Mesothelial cell of epicardium (in vitro differentiated cells): Measurements from ENCODE around the gene RAET1G. TPM values are rescaled to one million over a fixed set of nuclear protein-coding genes. Genes with fewer than 3 reads are reported as not detected.
"Not testable (repeated sequence)": the region's sequence is repeated elsewhere in the genome, so short reads cannot be mapped to it uniquely, and the experiment has no call there.

ENCODE experiments used
- DNase-seq, 2 experiments: peaks; one replicate each; pipeline ENCODE4 v3.0.0; 2021; ENCODE audit warnings: low spot score in 2 of 2; ENCODE audit not compliant: unreplicated experiment in 2 of 2
- H3K27ac Mint-ChIP-seq: 2 replicates; pipeline ENCODE4 v1.8.0; 2021; ENCODE audit warnings: mixed read lengths
- H3K27me3 Mint-ChIP-seq: 2 replicates; pipeline ENCODE4 v1.8.0; 2021; ENCODE audit warnings: low read depth, mixed read lengths
- H3K36me3 Mint-ChIP-seq: 2 replicates; pipeline ENCODE4 v1.8.0; 2021; ENCODE audit warnings: mixed read lengths
- H3K4me1 Mint-ChIP-seq: 2 replicates; pipeline ENCODE4 v1.8.0; 2021; ENCODE audit warnings: mixed read lengths
- H3K4me3 Mint-ChIP-seq: 2 replicates; pipeline ENCODE4 v1.8.0; 2021; ENCODE audit warnings: mild to moderate bottlenecking, moderate library complexity, mixed read lengths
- H3K9me3 Mint-ChIP-seq: 2 replicates; pipeline ENCODE4 v1.8.0; 2021; ENCODE audit warnings: mixed read lengths
- CTCF ChIP-seq: fragments of 200-600 bp; sonication (generic); IDR thresholded peaks from one replicate; pipeline ENCODE4 v1.5.0; 2021; ENCODE audit warnings: antibody characterized with exemption; ENCODE audit not compliant: unreplicated experiment
- total RNA-seq: library from RNA; stranded (reverse); gene quantifications from 3 replicates; pipeline ENCODE4 v1.2.1, GENCODE V29; 2021

Gene RAET1G
- total RNA-seq, 1 donor from 2014 or later: not detected

- Mint-ChIP-seq H3K27ac (no peak overlapping the region), H3K4me1 (peaks cover 2% of the 10 kb centered on the region), H3K4me3 (no peak overlapping the region), H3K9me3 (no peaks in the 10 kb centered on the region), H3K36me3 (no peaks in the 10 kb centered on the region), H3K27me3 (peaks cover 94% of the 10 kb centered on the region)
- TF ChIP-seq CTCF: no peak
- DNase-seq: no peak
Observed at GRCh38 chr6:149933461-149933860, 10.5 kb upstream of the RAET1G start.

GRCh38 chr6:149933036-149933435, 10.1 kb upstream of the RAET1G start:
- Mint-ChIP-seq H3K27ac (no peak overlapping the region), H3K4me1 (no peaks in the 10 kb centered on the region), H3K27me3 (peaks cover 94% of the 10 kb centered on the region), H3K36me3 (no peaks in the 10 kb centered on the region), H3K9me3 (no peaks in the 10 kb centered on the region), H3K4me3 (no peak overlapping the region)
- no peak for DNase-seq
- no peak for TF ChIP-seq CTCF

- Mint-ChIP-seq H3K27ac (no peak overlapping the region), H3K27me3 (peaks cover 89% of the 10 kb centered on the region), H3K4me1 (no peaks in the 10 kb centered on the region), H3K4me3 (no peak overlapping the region), H3K9me3 (no peaks in the 10 kb centered on the region), H3K36me3 (no peaks in the 10 kb centered on the region)
- no peak for DNase-seq
- no peak for TF ChIP-seq CTCF
Observed at GRCh38 chr6:149931501-149931900, 8.6 kb upstream of the RAET1G start.

GRCh38 chr6:149929422-149929821, 6.5 kb upstream of the RAET1G start:
- H3K27me3 Mint-ChIP-seq: peaks cover 87% of the 10 kb centered on the region
- no peak for DNase-seq
- TF ChIP-seq CTCF: no peak
- no peaks in the 10 kb centered on the region for H3K36me3 Mint-ChIP-seq
- peaks cover 3% of the 10 kb centered on the region for H3K4me1 Mint-ChIP-seq
- no peaks in the 10 kb centered on the region for H3K9me3 Mint-ChIP-seq
- no peak overlapping the region for H3K4me3 Mint-ChIP-seq
- H3K27ac Mint-ChIP-seq: no peak overlapping the region

- not testable (repeated sequence) for H3K9me3 Mint-ChIP-seq, H3K36me3 Mint-ChIP-seq, H3K27ac Mint-ChIP-seq, DNase-seq, H3K4me3 Mint-ChIP-seq
- Mint-ChIP-seq H3K4me1 (peaks cover 13% of the 10 kb centered on the region), H3K27me3 (peaks cover 92% of the 10 kb centered on the region)
Observed at GRCh38 chr6:149927025-149927424, 4.1 kb upstream of the RAET1G start.

GRCh38 chr6:149925974-149926777, 3.3 kb upstream of the RAET1G start:
- Mint-ChIP-seq H3K4me3 (peak overlapping the region; percentile 75), H3K9me3 (no peaks in the 10 kb centered on the region), H3K27ac (no peak overlapping the region), H3K27me3 (peaks cover 92% of the 10 kb centered on the region), H3K36me3 (no peaks in the 10 kb centered on the region), H3K4me1 (peaks cover 13% of the 10 kb centered on the region)
- DNase-seq: peak; percentile 66 to 90
- TF ChIP-seq CTCF: peak; percentile 68
